NK-92 treated with Interleukin-12 subunit alpha and Interleukin-12 subunit beta, amount 100 ng/mL, for 24 hours (cell line): ENCODE measurements around the gene KCNH5.

Experiments
- DNase-seq: peaks from one replicate; lab custom pipeline; 2025; lab: John Stamatoyannopoulos, UW

The KCNH5 gene

GRCh38 chr14:63045234-63045611, at the start of gene KCNH5:
Gene KCNH5, minus strand, starts transcription at chr14:63045458. Its CDS starts 272 bp downstream, at chr14:63045186.
- no peak for DNase-seq

- no peak for DNase-seq
Observed at GRCh38 chr14:63091394-63091996, 46.2 kb upstream of the KCNH5 start.

- no peak for DNase-seq
Observed at GRCh38 chr14:63088865-63089264, 43.6 kb upstream of the KCNH5 start.

- no peak for DNase-seq
Observed at GRCh38 chr14:63078569-63078968, 33.3 kb upstream of the KCNH5 start.

GRCh38 chr14:63076488-63076887, 31.2 kb upstream of the KCNH5 start:
- no peak for DNase-seq

GRCh38 chr14:63055631-63056030, 10.4 kb upstream of the KCNH5 start:
- DNase-seq, result no peak

- DNase-seq, result no peak
Observed at GRCh38 chr14:63051992-63052391, 6.7 kb upstream of the KCNH5 start.

GRCh38 chr14:63051301-63051700, 6.0 kb upstream of the KCNH5 start:
- DNase-seq, result no peak

- DNase-seq, result no peak
Observed at GRCh38 chr14:63050694-63051093, 5.4 kb upstream of the KCNH5 start.

- DNase-seq, result no peak
Observed at GRCh38 chr14:63046339-63047268, 1.3 kb upstream of the KCNH5 start.

- no peak for DNase-seq
Observed at GRCh38 chr14:63045612-63046320, 508 bp upstream of the KCNH5 start.

GRCh38 chr14:63039866-63040265, 5.4 kb downstream of the KCNH5 start:
- no peak for DNase-seq

- DNase-seq, result no peak
Observed at GRCh38 chr14:63032641-63033040, 12.6 kb downstream of the KCNH5 start.

- DNase-seq, result no peak
Observed at GRCh38 chr14:63032076-63032475, 13.2 kb downstream of the KCNH5 start.

- DNase-seq, result no peak
Observed at GRCh38 chr14:63030113-63030512, 15.1 kb downstream of the KCNH5 start.

- DNase-seq, result no peak
Observed at GRCh38 chr14:63027719-63028118, 17.5 kb downstream of the KCNH5 start.

GRCh38 chr14:63026491-63026890, 18.8 kb downstream of the KCNH5 start:
- DNase-seq, result no peak

- no peak for DNase-seq
Observed at GRCh38 chr14:63014621-63015020, 30.6 kb downstream of the KCNH5 start.

- DNase-seq, result no peak
Observed at GRCh38 chr14:63012171-63012570, 33.1 kb downstream of the KCNH5 start.

- no peak for DNase-seq
Observed at GRCh38 chr14:63011623-63012022, 33.6 kb downstream of the KCNH5 start.

GRCh38 chr14:63009495-63009894, 35.8 kb downstream of the KCNH5 start:
- DNase-seq, result no peak

GRCh38 chr14:63006531-63006930, 38.7 kb downstream of the KCNH5 start:
- DNase-seq, result no peak

GRCh38 chr14:62994096-62994495, 51.2 kb downstream of the KCNH5 start:
- no peak for DNase-seq
